Measurements from ENCODE around the gene SYCP3.
"Not testable (repeated sequence)": the region's sequence is repeated elsewhere in the genome, so short reads cannot be mapped to it uniquely, and the experiment has no call there.

Gene SYCP3

DNA sequence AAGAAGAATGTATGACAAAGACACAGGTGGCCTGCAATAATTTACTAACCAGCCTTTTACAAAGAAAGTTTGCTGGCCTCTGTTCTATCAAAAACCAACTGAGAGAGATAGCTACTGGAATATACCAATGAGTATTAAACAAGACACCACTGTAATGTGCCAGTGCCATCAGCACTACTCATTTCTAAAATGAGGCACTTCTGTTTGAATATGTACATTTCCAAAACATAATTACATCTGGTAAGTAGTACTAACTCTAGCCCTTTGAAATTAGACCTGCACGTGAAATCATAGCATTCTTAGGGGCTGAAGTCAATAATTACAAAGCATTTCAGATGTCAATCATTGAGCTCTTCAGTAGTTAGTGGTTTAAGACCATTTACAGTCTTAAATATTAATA lies 6.9 kb upstream of the SYCP3 start:
- Histone ChIP-seq H3K9me3 (ENCODE audit: control insufficient read depth, insufficient read depth, low read length) (no peaks in the 10 kb centered on the region), H3K36me3 (ENCODE audit: insufficient read depth, low read length) (peaks cover 3% of the 10 kb centered on the region; the same call in 1 of the 2 replicates), H3K9ac (ENCODE audit: low read depth, low read length) (no peak overlapping the region), H3K4me1 (ENCODE audit: insufficient read depth, low read length) (no peaks in the 10 kb centered on the region)

DNA sequence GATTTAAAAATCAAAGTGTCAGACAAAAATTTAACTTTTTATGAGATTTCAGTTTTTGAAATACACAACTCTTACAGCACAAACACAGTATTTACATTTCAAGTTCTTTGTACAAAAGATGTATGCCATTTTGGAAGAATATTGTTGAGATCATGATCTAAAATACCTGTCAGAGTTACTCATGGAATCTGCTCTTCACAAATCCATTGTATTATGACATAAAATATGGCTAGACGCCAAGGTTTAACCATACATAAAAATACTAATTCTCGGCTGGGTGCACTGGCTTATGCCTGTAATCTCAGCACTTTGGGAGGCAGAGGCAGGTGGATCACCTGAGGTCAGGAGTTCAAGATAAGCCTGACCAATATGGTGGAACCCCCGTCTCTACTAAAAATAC lies 6.2 kb upstream of the SYCP3 start:
- H3K4me1 ChIP-seq (ENCODE audit: insufficient read depth, low read length), result no peaks in the 10 kb centered on the region
- H3K9me3 ChIP-seq (ENCODE audit: control insufficient read depth, insufficient read depth, low read length), result no peaks in the 10 kb centered on the region
- peaks cover 3% of the 10 kb centered on the region; the same call in 1 of the 2 replicates for H3K36me3 ChIP-seq (ENCODE audit: insufficient read depth, low read length)
- H3K9ac ChIP-seq (ENCODE audit: low read depth, low read length), result no peak overlapping the region

DNA sequence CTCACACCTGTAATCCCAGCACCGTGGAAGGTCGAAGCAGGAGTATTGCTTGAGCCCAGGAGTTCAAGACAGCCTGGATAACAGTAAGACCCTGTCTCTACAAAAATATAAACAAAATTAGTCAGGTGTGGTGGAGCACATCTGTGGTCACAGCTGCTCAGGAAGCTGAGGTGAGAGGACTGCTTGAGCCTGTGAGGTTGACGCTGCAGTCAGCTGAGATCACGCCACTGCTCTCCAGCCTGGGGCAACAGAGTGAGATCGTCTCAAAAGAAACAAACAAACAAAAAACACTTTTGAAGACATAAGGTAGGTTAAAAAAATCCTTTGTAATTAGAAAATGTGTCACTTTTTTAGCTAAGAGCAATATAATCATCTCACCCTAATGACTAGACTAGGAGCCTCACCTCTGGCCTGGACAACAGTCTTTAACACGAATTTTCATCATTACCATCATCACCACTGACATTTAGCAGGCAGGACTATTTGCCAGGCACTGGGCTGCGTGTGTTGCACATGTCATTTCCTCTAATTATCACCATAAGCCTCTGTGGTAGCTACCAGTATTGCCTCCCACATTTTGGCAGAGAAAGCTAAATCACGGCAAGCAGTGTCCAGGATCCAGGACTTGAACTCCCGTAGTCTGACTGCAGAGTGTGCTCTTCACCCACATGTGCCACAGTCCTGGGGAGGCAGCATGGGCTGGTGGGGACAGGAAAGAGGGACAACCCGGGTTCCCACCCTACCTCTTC lies 4.6 kb upstream of the SYCP3 start:
- H3K36me3 ChIP-seq (ENCODE audit: insufficient read depth, low read length), result peaks cover 3% of the 10 kb centered on the region; the same call in 1 of the 2 replicates
- no peaks in the 10 kb centered on the region for H3K9me3 ChIP-seq (ENCODE audit: control insufficient read depth, insufficient read depth, low read length)
- H3K4me1 ChIP-seq (ENCODE audit: insufficient read depth, low read length), result no peaks in the 10 kb centered on the region
- H3K9ac ChIP-seq (ENCODE audit: low read depth, low read length), result no peak overlapping the region

DNA sequence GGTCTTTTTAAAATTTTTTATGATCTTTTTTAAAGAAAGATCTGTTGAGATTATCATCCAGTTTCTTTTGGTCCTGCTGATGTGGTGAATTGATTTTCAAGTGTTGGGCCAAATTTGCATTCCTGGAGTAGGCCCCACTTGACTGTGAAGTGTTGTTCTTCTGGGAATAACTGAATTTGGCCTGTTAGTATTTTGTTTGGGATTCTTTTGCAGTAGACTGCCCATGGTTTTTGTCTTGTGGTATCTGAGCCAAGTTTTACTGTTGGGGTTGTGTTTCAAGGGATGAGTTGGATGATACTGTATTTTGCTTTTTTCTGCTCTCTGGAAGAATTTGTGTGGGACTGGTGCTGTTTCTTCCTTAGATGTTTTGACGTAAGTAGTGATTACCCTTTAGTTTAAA lies 4.0 kb upstream of the SYCP3 start:
- peaks cover 3% of the 10 kb centered on the region; the same call in 1 of the 2 replicates for H3K36me3 ChIP-seq (ENCODE audit: insufficient read depth, low read length)
- H3K9ac ChIP-seq (ENCODE audit: low read depth, low read length), result no peak overlapping the region
- H3K4me1 ChIP-seq (ENCODE audit: insufficient read depth, low read length), result no peaks in the 10 kb centered on the region
- H3K9me3 ChIP-seq (ENCODE audit: control insufficient read depth, insufficient read depth, low read length), result no peaks in the 10 kb centered on the region

DNA sequence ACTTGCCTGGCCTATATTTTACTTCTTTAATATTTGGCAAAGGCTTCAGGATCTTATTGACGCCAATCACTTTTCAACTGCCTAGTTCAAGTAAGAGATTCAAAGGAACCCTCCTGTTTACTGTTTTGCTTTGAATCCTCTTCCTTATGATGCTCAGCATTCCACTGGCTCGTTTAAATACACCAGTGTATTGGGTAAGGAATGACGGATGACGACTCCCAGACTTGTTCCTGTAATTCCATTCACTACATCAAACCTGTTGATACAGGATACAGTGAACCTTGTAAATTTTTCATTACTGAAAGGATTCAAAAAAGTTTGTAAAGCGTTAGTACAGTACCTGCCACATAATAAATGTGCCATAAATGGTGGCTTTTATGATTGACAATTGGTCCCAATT lies 1.7 kb upstream of the SYCP3 start:
- Histone ChIP-seq H3K9me3 (ENCODE audit: control insufficient read depth, insufficient read depth, low read length) (no peaks in the 10 kb centered on the region), H3K9ac (ENCODE audit: low read depth, low read length) (no peak overlapping the region), H3K4me1 (ENCODE audit: insufficient read depth, low read length) (no peaks in the 10 kb centered on the region), H3K36me3 (ENCODE audit: insufficient read depth, low read length) (peaks cover 2% of the 10 kb centered on the region; the same call in 1 of the 2 replicates)

DNA sequence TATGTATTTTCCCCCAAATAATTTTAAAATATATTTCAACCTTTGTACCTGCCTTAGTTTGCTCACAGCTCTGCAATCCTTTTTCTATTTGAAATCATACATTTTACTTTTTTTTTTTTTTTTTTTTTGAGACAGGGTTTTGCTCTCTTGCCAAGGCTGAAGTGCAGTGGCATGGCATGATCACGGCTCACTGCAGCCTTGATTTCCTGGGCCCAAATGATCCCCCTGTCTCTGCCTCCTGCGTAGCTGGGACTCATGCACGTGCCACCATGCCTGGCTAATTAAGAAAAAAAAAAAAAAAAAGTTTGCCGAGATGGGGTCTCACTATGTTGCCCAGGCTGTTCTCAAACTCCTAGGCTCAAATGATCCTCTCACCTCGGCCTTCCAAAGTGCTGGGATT lies 1.3 kb upstream of the SYCP3 start:
- Histone ChIP-seq H3K9me3 (ENCODE audit: control insufficient read depth, insufficient read depth, low read length) (no peaks in the 10 kb centered on the region), H3K4me1 (ENCODE audit: insufficient read depth, low read length) (no peaks in the 10 kb centered on the region), H3K9ac (ENCODE audit: low read depth, low read length) (no peak overlapping the region), H3K36me3 (ENCODE audit: insufficient read depth, low read length) (no peaks in the 10 kb centered on the region; the same call in 1 of the 2 replicates)

DNA sequence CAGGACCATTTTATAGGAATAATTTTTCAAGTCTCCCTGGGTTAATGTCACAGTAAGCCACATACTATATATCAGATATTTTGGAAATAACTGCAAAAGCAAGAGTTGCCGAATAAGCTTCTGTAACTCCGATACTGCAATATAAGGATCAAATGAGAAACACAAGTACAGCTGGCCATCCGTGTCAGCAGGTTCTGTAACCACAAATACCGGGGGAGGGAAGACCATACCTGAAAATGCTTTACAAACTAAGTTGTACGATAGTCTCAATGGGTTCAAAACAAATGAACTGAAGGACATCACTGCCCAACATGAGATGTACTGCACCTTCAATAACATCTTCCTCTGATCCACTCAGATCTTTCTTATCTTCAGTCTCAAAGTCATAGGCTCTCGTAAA lies 1.8 kb downstream of the SYCP3 start:
- H3K4me1 ChIP-seq (ENCODE audit: insufficient read depth, low read length), result no peaks in the 10 kb centered on the region
- no peaks in the 10 kb centered on the region; the same call in 1 of the 2 replicates for H3K36me3 ChIP-seq (ENCODE audit: insufficient read depth, low read length)
- no peaks in the 10 kb centered on the region for H3K9me3 ChIP-seq (ENCODE audit: control insufficient read depth, insufficient read depth, low read length)
- H3K9ac ChIP-seq (ENCODE audit: low read depth, low read length), result no peak overlapping the region

DNA sequence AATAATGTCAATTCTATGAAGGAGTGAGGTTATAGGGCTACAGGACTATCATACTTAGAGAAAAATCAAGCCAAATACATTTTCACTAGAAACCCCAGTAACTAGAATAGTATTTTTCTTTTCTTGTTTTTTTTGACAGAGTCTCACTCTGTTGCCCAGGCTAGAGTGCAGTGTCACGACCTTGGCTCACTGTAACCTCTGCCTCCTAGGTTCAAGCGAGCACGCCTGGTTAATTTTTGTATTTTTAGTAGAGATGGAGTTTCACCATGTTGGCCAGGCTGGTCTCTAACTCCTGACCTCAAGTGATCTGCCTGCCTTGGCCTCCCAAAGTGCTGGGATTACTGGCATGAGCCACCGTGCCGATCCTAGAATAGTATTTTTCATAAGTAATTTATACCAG lies 4.8 kb downstream of the SYCP3 start:
- H3K9me3 ChIP-seq (ENCODE audit: control insufficient read depth, insufficient read depth, low read length); H3K4me1 ChIP-seq (ENCODE audit: insufficient read depth, low read length); H3K9ac ChIP-seq (ENCODE audit: low read depth, low read length); H3K36me3 ChIP-seq (ENCODE audit: insufficient read depth, low read length): not testable (repeated sequence)

DNA sequence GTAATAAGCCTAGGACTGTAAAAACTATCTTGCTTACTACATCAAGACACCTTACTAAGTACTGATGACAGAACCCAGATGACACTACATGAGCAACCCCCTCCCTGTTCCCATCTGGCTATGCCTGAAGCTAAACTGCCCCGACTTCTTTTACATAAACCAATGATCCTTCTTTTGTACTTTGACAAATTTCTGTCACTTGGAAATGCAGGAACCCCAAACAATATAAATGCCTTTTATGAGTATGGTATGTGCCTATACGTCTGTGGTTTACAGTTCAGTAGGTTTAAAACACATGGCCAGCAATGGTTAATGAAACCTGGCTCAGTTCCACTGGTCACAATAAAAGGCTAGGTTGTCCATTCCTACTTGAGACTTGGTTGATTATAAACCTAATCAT lies 6.1 kb downstream of the SYCP3 start:
- Histone ChIP-seq H3K36me3 (ENCODE audit: insufficient read depth, low read length) (no peaks in the 10 kb centered on the region), H3K9me3 (ENCODE audit: control insufficient read depth, insufficient read depth, low read length) (no peaks in the 10 kb centered on the region), H3K9ac (ENCODE audit: low read depth, low read length) (no peak overlapping the region), H3K4me1 (ENCODE audit: insufficient read depth, low read length) (no peaks in the 10 kb centered on the region)

DNA sequence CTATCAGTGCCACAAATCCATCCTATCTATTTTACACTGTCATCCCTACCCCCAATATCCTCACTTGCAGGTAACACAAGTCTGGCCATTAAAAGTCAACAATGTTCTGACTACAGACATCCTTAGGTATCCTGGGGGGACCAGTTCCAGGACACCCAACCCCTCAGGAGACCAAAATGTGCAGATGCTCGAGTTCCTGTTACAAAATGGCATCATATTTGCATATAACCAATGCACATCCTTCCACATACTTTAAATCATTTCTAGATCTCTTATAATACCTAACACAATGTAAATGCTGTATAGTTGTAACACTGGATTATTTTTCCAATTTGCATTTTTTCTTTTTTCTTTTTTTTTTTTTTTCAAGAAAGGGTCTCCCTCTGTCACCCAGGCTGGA lies 6.9 kb downstream of the SYCP3 start:
- Histone ChIP-seq H3K9me3 (ENCODE audit: control insufficient read depth, insufficient read depth, low read length) (no peaks in the 10 kb centered on the region), H3K9ac (ENCODE audit: low read depth, low read length) (no peak overlapping the region), H3K4me1 (ENCODE audit: insufficient read depth, low read length) (no peaks in the 10 kb centered on the region), H3K36me3 (ENCODE audit: insufficient read depth, low read length) (no peaks in the 10 kb centered on the region)

DNA sequence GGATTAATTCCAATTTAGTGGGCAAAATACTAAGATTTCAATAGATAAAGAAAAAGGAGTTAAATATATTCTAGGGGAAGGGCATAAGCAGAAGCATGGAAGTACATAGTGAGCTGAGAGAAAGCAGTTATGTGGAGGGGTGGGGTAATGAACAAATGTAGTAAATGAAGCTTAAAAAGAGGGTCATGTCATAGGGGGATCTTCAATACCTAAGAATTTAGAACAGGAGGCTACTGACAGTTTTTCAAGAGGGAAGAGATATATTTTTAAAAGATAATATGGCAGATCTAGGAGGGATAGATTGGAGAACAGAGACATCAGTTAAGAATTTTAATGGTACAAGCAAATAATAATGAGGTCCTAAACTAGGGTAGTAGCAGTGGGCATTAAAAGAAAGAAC lies 9.4 kb downstream of the SYCP3 start:
- Histone ChIP-seq H3K9me3 (ENCODE audit: control insufficient read depth, insufficient read depth, low read length) (no peaks in the 10 kb centered on the region), H3K9ac (ENCODE audit: low read depth, low read length) (no peak overlapping the region), H3K36me3 (ENCODE audit: insufficient read depth, low read length) (no peaks in the 10 kb centered on the region), H3K4me1 (ENCODE audit: insufficient read depth, low read length) (no peaks in the 10 kb centered on the region)

DNA sequence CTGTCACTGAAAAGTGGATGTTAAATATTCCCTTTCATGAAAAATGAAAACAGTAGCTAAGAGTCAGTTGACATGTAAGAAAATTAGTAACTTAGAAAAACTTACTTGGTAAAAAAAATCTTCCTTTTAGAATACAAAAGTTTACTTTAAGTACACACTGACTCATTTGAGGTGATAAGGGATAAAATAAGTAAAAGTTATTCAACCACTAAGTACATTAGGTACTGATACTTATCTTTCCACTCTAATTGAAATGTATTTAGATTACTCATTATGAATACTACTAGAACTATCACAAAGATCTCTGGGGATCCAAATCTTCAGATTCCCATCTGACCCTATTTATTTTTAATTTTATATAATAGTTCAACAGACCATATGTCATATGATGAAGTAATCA lies 12.2 kb downstream of the SYCP3 start:
- no peaks in the 10 kb centered on the region for H3K4me1 ChIP-seq (ENCODE audit: insufficient read depth, low read length)
- no peak overlapping the region for H3K9ac ChIP-seq (ENCODE audit: low read depth, low read length)
- no peaks in the 10 kb centered on the region for H3K9me3 ChIP-seq (ENCODE audit: control insufficient read depth, insufficient read depth, low read length)
- H3K36me3 ChIP-seq (ENCODE audit: insufficient read depth, low read length), result no peaks in the 10 kb centered on the region

DNA sequence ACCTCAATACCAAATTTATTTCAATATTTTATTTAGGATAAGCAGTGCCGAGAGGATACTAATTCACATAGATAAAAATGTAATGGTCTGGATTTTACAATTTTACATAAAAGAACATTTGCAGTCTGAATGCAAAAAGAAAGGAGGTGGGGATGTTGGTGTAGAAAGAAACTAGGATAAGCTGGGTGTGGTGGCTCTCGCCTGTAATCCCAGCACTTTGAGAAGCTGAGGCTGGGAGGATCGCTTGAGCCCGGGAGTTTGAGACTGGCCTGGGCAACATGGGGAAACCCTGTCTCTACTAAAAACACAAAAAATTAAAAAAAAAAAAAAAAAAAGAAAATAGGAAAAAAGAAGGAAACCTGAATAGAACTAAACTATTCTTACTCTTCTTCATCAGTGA lies 16.9 kb downstream of the SYCP3 start:
- no peak overlapping the region for H3K9ac ChIP-seq (ENCODE audit: low read depth, low read length)

DNA sequence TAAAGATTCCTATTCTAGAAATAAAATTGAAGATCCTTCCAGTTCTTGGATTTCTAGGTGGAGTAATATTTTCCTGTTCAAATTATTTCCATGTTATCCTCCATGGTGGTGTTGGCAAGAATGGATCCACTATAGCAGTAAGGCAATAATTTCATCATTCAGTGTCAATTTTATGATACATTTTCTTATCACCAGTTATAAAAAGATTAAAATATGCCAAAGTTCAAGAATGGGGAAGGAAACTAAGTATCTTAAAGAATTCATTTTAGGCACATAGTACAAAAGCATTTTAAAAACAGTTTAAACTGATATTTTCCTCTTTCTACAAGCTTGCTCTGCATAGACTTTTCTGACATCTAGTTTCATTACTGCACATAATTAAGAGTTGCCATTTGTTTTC lies 19.1 kb downstream of the SYCP3 start:
- Histone ChIP-seq H3K9ac (ENCODE audit: low read depth, low read length) (no peak overlapping the region), H3K36me3 (ENCODE audit: insufficient read depth, low read length) (no peaks in the 10 kb centered on the region), H3K4me1 (ENCODE audit: insufficient read depth, low read length) (no peaks in the 10 kb centered on the region), H3K9me3 (ENCODE audit: control insufficient read depth, insufficient read depth, low read length) (no peaks in the 10 kb centered on the region)

More for the DNA sequence above, 16.9 kb downstream of the SYCP3 start:
- Histone ChIP-seq H3K36me3 (ENCODE audit: insufficient read depth, low read length) (no peaks in the 10 kb centered on the region), H3K4me1 (ENCODE audit: insufficient read depth, low read length) (no peaks in the 10 kb centered on the region), H3K9me3 (ENCODE audit: control insufficient read depth, insufficient read depth, low read length) (no peaks in the 10 kb centered on the region)

DNA sequence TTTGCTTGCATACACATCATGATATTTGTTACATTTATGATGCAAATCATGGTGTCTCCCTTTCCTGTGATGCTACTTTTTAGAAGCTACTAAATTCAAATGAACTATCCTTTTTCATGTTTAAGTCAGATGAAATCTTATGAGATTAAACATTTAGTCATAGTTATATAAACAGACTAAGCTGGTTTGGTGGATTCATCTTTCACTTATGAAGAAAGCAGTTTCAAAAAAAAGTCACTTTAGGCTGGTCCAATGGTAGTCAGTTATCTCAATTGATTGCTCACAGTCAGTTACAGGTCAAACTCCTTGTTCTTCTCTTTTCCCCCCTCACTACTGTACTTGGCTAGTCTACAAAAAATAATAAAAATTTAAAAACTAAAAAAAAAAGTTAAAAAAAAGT lies 19.7 kb downstream of the SYCP3 start:
- H3K36me3 ChIP-seq (ENCODE audit: insufficient read depth, low read length), result no peaks in the 10 kb centered on the region

More for the DNA sequence above, 19.7 kb downstream of the SYCP3 start:
- H3K4me1 ChIP-seq (ENCODE audit: insufficient read depth, low read length), result no peaks in the 10 kb centered on the region
- no peak overlapping the region for H3K9ac ChIP-seq (ENCODE audit: low read depth, low read length)
- no peaks in the 10 kb centered on the region for H3K9me3 ChIP-seq (ENCODE audit: control insufficient read depth, insufficient read depth, low read length)

Data from ES-I3 (cell line).